Measurements from ENCODE around the gene CARS1. TPM values are rescaled to one million over a fixed set of nuclear protein-coding genes. Genes with fewer than 3 reads are reported as not detected.

Gene CARS1
- total and polyA plus RNA-seq, 9 donors: 12.5 to 148 (median 17.6) TPM

- Histone ChIP-seq H3K36me3 (no peaks in the 10 kb centered on the region), H3K27me3 (no peaks in the 10 kb centered on the region), H3K4me1 (ENCODE audit: insufficient read depth) (peaks cover 4% of the 10 kb centered on the region), H3K4me3 (no peak overlapping the region), H3K9me3 (no peaks in the 10 kb centered on the region), H3K27ac (no peak overlapping the region)
- TF ChIP-seq, protein P1, sequence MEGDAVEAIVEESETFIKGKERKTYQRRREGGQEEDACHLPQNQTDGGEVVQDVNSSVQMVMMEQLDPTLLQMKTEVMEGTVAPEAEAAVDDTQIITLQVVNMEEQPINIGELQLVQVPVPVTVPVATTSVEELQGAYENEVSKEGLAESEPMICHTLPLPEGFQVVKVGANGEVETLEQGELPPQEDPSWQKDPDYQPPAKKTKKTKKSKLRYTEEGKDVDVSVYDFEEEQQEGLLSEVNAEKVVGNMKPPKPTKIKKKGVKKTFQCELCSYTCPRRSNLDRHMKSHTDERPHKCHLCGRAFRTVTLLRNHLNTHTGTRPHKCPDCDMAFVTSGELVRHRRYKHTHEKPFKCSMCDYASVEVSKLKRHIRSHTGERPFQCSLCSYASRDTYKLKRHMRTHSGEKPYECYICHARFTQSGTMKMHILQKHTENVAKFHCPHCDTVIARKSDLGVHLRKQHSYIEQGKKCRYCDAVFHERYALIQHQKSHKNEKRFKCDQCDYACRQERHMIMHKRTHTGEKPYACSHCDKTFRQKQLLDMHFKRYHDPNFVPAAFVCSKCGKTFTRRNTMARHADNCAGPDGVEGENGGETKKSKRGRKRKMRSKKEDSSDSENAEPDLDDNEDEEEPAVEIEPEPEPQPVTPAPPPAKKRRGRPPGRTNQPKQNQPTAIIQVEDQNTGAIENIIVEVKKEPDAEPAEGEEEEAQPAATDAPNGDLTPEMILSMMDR (IDR thresholded peaks at IDR 0.05): no peak
- TF ChIP-seq POLR2A (IDR thresholded peaks at IDR 0.05) (no peak), EP300 (IDR thresholded peaks at IDR 0.05) (no peak)
- intact Hi-C loops (cut with DNase I): loop anchor here in 1 of 4 donors (10.0 kb wide), 1 partner anchor 357 kb away; no protein-coding TSS in a partner anchor
- WGBS, 3 donors: 87 to 93% (median 93%) methylated on average over 16 of the region's 16 CpGs
- no peak for DNase-seq
Observed at GRCh38 chr11:3047637-3048036, 9.6 kb downstream of the CARS1 start.

GRCh38 chr11:3046641-3047040 is 10.6 kb downstream of the CARS1 start:
- TF ChIP-seq, protein P1 (IDR thresholded peaks at IDR 0.05): no peak
- TF ChIP-seq POLR2A (IDR thresholded peaks at IDR 0.05) (no peak), EP300 (IDR thresholded peaks at IDR 0.05) (no peak)
- peak in 1 of 5 donors; percentile 10 for DNase-seq
- intact Hi-C loops (cut with DNase I): loop anchor here in 1 of 4 donors (10.0 kb wide), 1 partner anchor 358 kb away; no protein-coding TSS in a partner anchor
- H3K9me3 ChIP-seq: no peaks in the 10 kb centered on the region
- no peaks in the 10 kb centered on the region for H3K36me3 ChIP-seq
- H3K4me1 ChIP-seq (ENCODE audit: insufficient read depth): peaks cover 4% of the 10 kb centered on the region
- no peak overlapping the region for H3K27ac ChIP-seq
- no peaks in the 10 kb centered on the region for H3K27me3 ChIP-seq
- H3K4me3 ChIP-seq: no peak overlapping the region
- WGBS, 3 donors: 81 to 87% (median 84%) methylated on average over 8 of the region's 8 CpGs

DNA sequence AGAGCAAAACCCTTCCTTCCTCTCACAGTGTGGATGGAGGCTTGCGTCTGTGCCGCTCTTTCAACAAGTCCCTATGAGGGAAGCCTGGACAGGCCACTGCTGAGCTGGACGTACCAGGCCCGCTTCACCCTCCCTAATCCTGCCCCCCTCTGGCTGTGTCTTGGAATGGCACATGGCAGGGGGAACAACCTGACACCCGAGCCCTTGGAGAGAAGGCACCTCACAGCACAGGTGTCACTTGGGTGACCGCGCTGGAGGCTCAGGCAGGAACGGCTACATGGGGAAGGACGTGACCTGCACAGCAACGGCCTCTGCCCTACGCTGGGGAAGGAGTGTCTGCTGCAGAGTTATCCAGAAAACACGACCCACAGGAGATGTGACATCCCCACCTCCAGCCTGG is 11.0 kb downstream of the CARS1 start:
- DNase-seq: no peak
- Histone ChIP-seq H3K36me3 (no peaks in the 10 kb centered on the region), H3K4me3 (no peak overlapping the region), H3K9me3 (no peaks in the 10 kb centered on the region), H3K27ac (no peak overlapping the region), H3K4me1 (ENCODE audit: insufficient read depth) (peaks cover 4% of the 10 kb centered on the region), H3K27me3 (no peaks in the 10 kb centered on the region)
- intact Hi-C loops (cut with DNase I): loop anchor here in 1 of 4 donors (10.0 kb wide), 1 partner anchor 359 kb away; no protein-coding TSS in a partner anchor
- 87 to 95% (median 90%) methylated on average over 12 of the region's 12 CpGs for WGBS, 3 donors
- TF ChIP-seq, protein P1 (IDR thresholded peaks at IDR 0.05): no peak
- TF ChIP-seq POLR2A (IDR thresholded peaks at IDR 0.05): no peak
- no peak for TF ChIP-seq EP300 (IDR thresholded peaks at IDR 0.05)

- no peak overlapping the region for H3K4me3 ChIP-seq
- peaks cover 2% of the 10 kb centered on the region for H3K4me1 ChIP-seq (ENCODE audit: insufficient read depth)
- no peak for DNase-seq
- H3K9me3 ChIP-seq: no peaks in the 10 kb centered on the region
- intact Hi-C loops (cut with DNase I): loop anchor here in 1 of 4 donors (10.0 kb wide), 1 partner anchor 360 kb away; no protein-coding TSS in a partner anchor
- H3K27ac ChIP-seq: no peak overlapping the region
- H3K36me3 ChIP-seq: no peaks in the 10 kb centered on the region
- TF ChIP-seq POLR2A (IDR thresholded peaks at IDR 0.05) (no peak), EP300 (IDR thresholded peaks at IDR 0.05) (no peak)
- TF ChIP-seq, protein P1 (IDR thresholded peaks at IDR 0.05): no peak
- 93 to 99% (median 96%) methylated on average over 12 of the region's 12 CpGs for WGBS, 3 donors
- no peaks in the 10 kb centered on the region for H3K27me3 ChIP-seq
Observed at GRCh38 chr11:3044915-3045314, 12.3 kb downstream of the CARS1 start.

Data from ovary (tissue), 9 donors.